ENCODE measurements around the gene DEFB129. TPM values are rescaled to one million over a fixed set of nuclear protein-coding genes. Genes with fewer than 3 reads are reported as not detected.

DEFB129 gene
- total RNA-seq (2021): not detected in 2 replicates
- long read RNA-seq: 0 reads

- no peaks in the 10 kb centered on the region; a peak in 1 of 7 replicates for H3K36me3 Mint-ChIP-seq (ENCODE audit: insufficient read depth in 1 of 3, low read depth in 3 of 3)
- no peaks in the 10 kb centered on the region for H3K79me1 ChIP-seq (ENCODE audit: insufficient read depth, low read depth, low read length, poor library complexity, severe bottlenecking)
- no peaks in the 10 kb centered on the region for H4K20me1 ChIP-seq (ENCODE audit: control insufficient read depth, insufficient read depth, insufficient read length)
- no peak within 1 kb of the TSS for H3T11ph ChIP-seq (ENCODE audit: low read length)
- H3K56ac ChIP-seq (ENCODE audit: insufficient read length, low read depth, low read length): no peak within 1 kb of the TSS
- no peaks in the 10 kb centered on the region for H3K79me2 ChIP-seq (ENCODE audit: insufficient read depth, low read length)
- H3K27ac ChIP-seq (ENCODE audit: insufficient read length, low read depth, low read length): no peak within 1 kb of the TSS
- H2AK5ac ChIP-seq (ENCODE audit: insufficient read length, low read length): no peak within 1 kb of the TSS
- no peak within 1 kb of the TSS for H4K8ac ChIP-seq (replicated peaks; ENCODE audit: insufficient read length, low read depth, low read length)
- no peak within 1 kb of the TSS for H3K9ac ChIP-seq (ENCODE audit: extremely low read depth, insufficient read length, low read length)
- no peak within 1 kb of the TSS for H2BK12ac ChIP-seq (ENCODE audit: insufficient read length, low read depth, low read length)
- peaks cover 2% of the 10 kb centered on the region; the same call in 1 of the 2 replicates for H3K27me3 ChIP-seq (ENCODE audit: insufficient read depth, low read length)
- H3K4me1 Mint-ChIP-seq: peaks cover 4 to 5% of the 10 kb centered on the region in 2 experiments; a peak in 1 of 4 replicates
- no peak within 1 kb of the TSS for H2BK20ac ChIP-seq (ENCODE audit: low read depth, low read length, poor library complexity, severe bottlenecking)
- H4K5ac ChIP-seq (ENCODE audit: insufficient read length, low read depth, low read length): no peak within 1 kb of the TSS
- no peak within 1 kb of the TSS for H2AFZ ChIP-seq (ENCODE audit: low read length)
- H2BK120ac ChIP-seq (ENCODE audit: low read depth, low read length, poor library complexity, severe bottlenecking): no peak within 1 kb of the TSS
- TF ChIP-seq, protein P1, sequence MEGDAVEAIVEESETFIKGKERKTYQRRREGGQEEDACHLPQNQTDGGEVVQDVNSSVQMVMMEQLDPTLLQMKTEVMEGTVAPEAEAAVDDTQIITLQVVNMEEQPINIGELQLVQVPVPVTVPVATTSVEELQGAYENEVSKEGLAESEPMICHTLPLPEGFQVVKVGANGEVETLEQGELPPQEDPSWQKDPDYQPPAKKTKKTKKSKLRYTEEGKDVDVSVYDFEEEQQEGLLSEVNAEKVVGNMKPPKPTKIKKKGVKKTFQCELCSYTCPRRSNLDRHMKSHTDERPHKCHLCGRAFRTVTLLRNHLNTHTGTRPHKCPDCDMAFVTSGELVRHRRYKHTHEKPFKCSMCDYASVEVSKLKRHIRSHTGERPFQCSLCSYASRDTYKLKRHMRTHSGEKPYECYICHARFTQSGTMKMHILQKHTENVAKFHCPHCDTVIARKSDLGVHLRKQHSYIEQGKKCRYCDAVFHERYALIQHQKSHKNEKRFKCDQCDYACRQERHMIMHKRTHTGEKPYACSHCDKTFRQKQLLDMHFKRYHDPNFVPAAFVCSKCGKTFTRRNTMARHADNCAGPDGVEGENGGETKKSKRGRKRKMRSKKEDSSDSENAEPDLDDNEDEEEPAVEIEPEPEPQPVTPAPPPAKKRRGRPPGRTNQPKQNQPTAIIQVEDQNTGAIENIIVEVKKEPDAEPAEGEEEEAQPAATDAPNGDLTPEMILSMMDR (conservative IDR thresholded peaks at IDR 0.05): no peak
- H3K23ac ChIP-seq (ENCODE audit: insufficient read length, low read depth, low read length): no peak within 1 kb of the TSS
- H3K27ac Mint-ChIP-seq: no peak within 1 kb of the TSS
- H3K4me2 ChIP-seq (ENCODE audit: insufficient read depth, insufficient read length, low read length): no peak within 1 kb of the TSS
- no CpG with 5 or more reads among the region's 3 CpGs for WGBS (ENCODE audit: extremely low coverage, insufficient read length, low lambda C conversion rate)
- no peak within 1 kb of the TSS for H3K14ac ChIP-seq (ENCODE audit: insufficient read depth, low read length)
- H3K4me1 ChIP-seq (ENCODE audit: insufficient read depth, low read length): no peaks in the 10 kb centered on the region
- H2BK15ac ChIP-seq (ENCODE audit: low read depth, low read length): no peak within 1 kb of the TSS
- H4K91ac ChIP-seq (ENCODE audit: insufficient read length, low read depth, low read length): no peak within 1 kb of the TSS
- H3K18ac ChIP-seq (ENCODE audit: insufficient read length, low read depth, low read length): no peak within 1 kb of the TSS
- no peaks in the 10 kb centered on the region for H3K23me2 ChIP-seq (ENCODE audit: insufficient read length, low read depth, low read length, poor library complexity, severe bottlenecking)
- DNase-seq: no peak
- no peaks in the 10 kb centered on the region for H3K9me3 ChIP-seq (ENCODE audit: control insufficient read depth, low read depth, low read length)
- H3K27me3 Mint-ChIP-seq (ENCODE audit: low read depth): peaks cover 78% of the 10 kb centered on the region
- H2BK5ac ChIP-seq (ENCODE audit: insufficient read length, low read length): no peak within 1 kb of the TSS
- peaks cover 4 to 25% of the 10 kb centered on the region in 2 experiments; a peak in 3 of 5 replicates for H3K9me3 Mint-ChIP-seq
- H3K4me3 Mint-ChIP-seq: no peak within 1 kb of the TSS
- H3K4ac ChIP-seq (ENCODE audit: low read depth, low read length): no peak within 1 kb of the TSS
These were observed at the start of gene DEFB129 for GRCh38 chr20:226958-227357. Gene DEFB129, plus strand, starts transcription at chr20:227258. Its CDS starts 31 bp downstream, at chr20:227289.

Measured in H9 (cell line).